Measurements from ENCODE around the gene KCNK2. TPM values are rescaled to one million over a fixed set of nuclear protein-coding genes. Genes with fewer than 3 reads are reported as not detected.

Gene KCNK2
- total RNA-seq, 1 donor from 2014 or later: 4.8 TPM

DNA sequence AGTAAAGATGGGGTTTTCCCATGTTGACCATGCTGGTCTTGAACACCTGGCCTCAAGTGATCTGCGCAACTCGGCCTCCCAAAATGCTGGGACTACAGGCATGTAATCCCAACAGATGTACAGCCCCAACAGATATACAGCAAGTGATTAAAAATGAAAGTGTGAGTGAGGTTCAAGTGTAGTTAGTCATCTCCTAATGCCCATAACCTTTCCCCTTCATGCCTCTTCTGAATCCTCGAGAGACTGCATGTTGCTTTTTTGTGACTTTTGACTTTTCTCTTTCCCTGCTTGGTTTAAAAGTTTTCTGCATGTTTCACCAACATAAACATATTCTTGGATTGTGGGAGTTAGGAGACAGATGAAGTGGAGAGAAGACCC lies 31.2 kb downstream of the KCNK2 start:
- H3K4me1 Mint-ChIP-seq: no peaks in the 10 kb centered on the region
- DNase-seq (ENCODE audit: low read depth, low spot score): no peak
- H3K9me3 Mint-ChIP-seq: peaks cover 4% of the 10 kb centered on the region
- TF ChIP-seq, protein P1, sequence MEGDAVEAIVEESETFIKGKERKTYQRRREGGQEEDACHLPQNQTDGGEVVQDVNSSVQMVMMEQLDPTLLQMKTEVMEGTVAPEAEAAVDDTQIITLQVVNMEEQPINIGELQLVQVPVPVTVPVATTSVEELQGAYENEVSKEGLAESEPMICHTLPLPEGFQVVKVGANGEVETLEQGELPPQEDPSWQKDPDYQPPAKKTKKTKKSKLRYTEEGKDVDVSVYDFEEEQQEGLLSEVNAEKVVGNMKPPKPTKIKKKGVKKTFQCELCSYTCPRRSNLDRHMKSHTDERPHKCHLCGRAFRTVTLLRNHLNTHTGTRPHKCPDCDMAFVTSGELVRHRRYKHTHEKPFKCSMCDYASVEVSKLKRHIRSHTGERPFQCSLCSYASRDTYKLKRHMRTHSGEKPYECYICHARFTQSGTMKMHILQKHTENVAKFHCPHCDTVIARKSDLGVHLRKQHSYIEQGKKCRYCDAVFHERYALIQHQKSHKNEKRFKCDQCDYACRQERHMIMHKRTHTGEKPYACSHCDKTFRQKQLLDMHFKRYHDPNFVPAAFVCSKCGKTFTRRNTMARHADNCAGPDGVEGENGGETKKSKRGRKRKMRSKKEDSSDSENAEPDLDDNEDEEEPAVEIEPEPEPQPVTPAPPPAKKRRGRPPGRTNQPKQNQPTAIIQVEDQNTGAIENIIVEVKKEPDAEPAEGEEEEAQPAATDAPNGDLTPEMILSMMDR (conservative IDR thresholded peaks at IDR 0.05): no peak
- H3K4me3 Mint-ChIP-seq: no peak overlapping the region
- H3K27ac Mint-ChIP-seq (ENCODE audit: unreplicated experiment): no peak overlapping the region
- H3K36me3 Mint-ChIP-seq (ENCODE audit: low read depth): no peaks in the 10 kb centered on the region
- no peaks in the 10 kb centered on the region for H3K27me3 Mint-ChIP-seq (ENCODE audit: low read depth)

DNA sequence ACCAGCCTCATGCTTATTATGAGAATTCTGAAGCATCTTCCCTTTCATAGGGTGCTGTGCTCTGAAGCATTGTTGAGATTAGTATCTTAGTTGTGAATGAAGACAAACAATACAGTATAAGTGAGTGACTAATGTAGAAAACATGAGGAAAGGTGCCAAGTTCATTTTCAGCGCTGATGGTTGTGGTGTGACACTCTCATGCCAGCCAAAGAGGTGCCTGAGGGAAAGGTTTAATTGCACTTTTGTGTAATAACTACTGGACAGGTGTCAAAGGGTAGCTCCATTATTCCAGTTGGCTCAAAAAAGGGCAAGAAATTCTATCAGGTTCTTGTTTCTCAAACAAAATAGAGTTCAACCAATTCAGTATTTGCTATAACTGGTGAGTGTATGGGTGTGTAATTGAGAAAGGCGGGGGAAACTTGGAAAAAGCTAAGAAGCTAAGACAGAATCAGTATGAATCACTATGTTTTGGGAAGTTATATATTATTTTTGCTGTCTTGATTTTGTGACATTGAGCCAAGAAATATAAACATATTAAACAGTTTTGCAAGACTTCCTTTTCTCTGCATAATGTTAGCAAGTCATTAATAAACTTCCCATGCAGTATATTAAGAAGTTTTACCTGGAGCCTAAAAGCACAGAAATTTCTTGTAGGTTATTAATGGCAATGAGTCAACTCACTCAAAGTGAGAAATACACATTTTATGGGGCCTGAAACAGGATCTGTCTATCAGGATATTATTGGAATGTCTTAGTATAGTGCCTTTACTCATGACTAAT lies 31.8 kb downstream of the KCNK2 start:
- no peak overlapping the region for H3K27ac Mint-ChIP-seq (ENCODE audit: unreplicated experiment)
- H3K36me3 Mint-ChIP-seq (ENCODE audit: low read depth): no peaks in the 10 kb centered on the region
- TF ChIP-seq, protein P1 (conservative IDR thresholded peaks at IDR 0.05): no peak
- no peak overlapping the region for H3K4me3 Mint-ChIP-seq
- DNase-seq (ENCODE audit: low read depth, low spot score): no peak
- no peaks in the 10 kb centered on the region for H3K27me3 Mint-ChIP-seq (ENCODE audit: low read depth)
- H3K4me1 Mint-ChIP-seq: no peaks in the 10 kb centered on the region
- H3K9me3 Mint-ChIP-seq: peaks cover 4% of the 10 kb centered on the region

DNA sequence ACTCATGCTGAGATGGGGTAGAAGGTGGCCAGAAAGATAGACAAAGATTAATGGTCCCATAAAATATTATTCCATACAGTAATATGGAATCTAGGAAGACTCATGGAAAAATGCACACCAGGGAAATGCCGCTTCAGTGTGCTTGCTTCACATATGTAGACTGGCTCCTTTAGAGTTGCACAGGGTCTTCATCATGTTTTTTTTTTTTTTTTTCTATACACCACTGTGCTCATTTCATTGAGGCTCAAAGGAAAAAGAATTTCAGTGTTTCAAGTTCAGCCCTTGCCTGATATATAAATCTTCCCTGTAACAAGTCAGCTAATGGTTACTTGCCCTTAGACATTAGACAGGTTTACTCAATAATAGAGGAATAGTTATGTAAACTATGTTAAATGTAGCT lies 33.2 kb downstream of the KCNK2 start:
- TF ChIP-seq, protein P1 (conservative IDR thresholded peaks at IDR 0.05): no peak
- Mint-ChIP-seq H3K4me3 (no peak overlapping the region), H3K27me3 (ENCODE audit: low read depth) (no peaks in the 10 kb centered on the region), H3K27ac (ENCODE audit: unreplicated experiment) (no peak overlapping the region), H3K4me1 (no peaks in the 10 kb centered on the region), H3K36me3 (ENCODE audit: low read depth) (no peaks in the 10 kb centered on the region), H3K9me3 (peaks cover 2% of the 10 kb centered on the region)
- DNase-seq (ENCODE audit: low read depth, low spot score): no peak

DNA sequence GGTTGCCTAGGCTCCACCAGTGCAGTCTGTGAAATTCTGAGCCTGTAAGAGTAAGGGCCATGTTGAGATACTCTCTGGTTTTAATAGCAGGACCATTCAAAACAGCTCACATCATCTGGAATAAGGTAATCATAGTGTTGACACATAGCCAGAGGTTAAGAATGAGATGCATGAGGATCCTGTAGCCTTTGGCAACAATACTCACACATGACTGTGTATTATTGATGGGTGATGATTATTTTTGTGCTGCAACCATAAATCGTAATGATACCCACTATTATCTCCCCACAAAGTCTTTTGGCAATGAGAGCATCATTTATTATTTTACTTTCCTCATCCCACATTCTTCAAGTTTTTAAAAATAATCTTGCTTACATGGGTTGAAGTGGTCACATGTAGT lies 35.5 kb downstream of the KCNK2 start:
- DNase-seq (ENCODE audit: low read depth, low spot score): no peak
- H3K4me3 Mint-ChIP-seq: no peak overlapping the region
- H3K27ac Mint-ChIP-seq (ENCODE audit: unreplicated experiment): no peak overlapping the region

DNA sequence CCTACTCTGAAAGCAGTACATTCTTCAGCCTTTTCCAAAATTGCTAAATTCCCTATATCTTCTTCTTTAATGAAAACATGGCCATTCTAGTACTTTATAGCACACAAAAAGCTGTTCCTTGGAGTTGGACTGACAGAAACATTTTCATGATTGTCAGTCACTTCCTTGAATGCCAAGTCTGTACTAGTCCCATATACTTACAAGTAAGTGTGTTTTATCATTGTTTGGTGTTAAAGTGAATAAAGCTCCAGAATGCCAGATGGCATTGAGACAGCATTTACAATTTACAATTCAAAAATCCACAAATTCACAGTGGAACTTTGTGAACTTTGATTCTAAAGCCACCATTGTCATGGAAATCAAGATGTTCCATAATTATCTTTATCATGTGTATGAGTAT lies 36.5 kb downstream of the KCNK2 start:
- no peaks in the 10 kb centered on the region for H3K4me1 Mint-ChIP-seq

More for the DNA sequence above, 35.5 kb downstream of the KCNK2 start:
- Mint-ChIP-seq H3K4me1 (no peaks in the 10 kb centered on the region), H3K9me3 (no peaks in the 10 kb centered on the region), H3K36me3 (ENCODE audit: low read depth) (no peaks in the 10 kb centered on the region), H3K27me3 (ENCODE audit: low read depth) (no peaks in the 10 kb centered on the region)
- TF ChIP-seq, protein P1 (conservative IDR thresholded peaks at IDR 0.05): no peak

More for the DNA sequence above, 36.5 kb downstream of the KCNK2 start:
- Mint-ChIP-seq H3K27ac (ENCODE audit: unreplicated experiment) (no peak overlapping the region), H3K9me3 (no peaks in the 10 kb centered on the region), H3K4me3 (no peak overlapping the region), H3K27me3 (ENCODE audit: low read depth) (no peaks in the 10 kb centered on the region), H3K36me3 (ENCODE audit: low read depth) (no peaks in the 10 kb centered on the region)
- no peak for DNase-seq (ENCODE audit: low read depth, low spot score)
- TF ChIP-seq, protein P1 (conservative IDR thresholded peaks at IDR 0.05): no peak

Measured in neural crest cell (in vitro differentiated cells).